Skin of body (tissue), 2 donors: ENCODE data around the gene ATCAY. TPM values are rescaled to one million over a fixed set of nuclear protein-coding genes. Genes with fewer than 3 reads are reported as not detected.
"Not testable (repeated sequence)": the region's sequence is repeated elsewhere in the genome, so short reads cannot be mapped to it uniquely, and the experiment has no call there.

Source experiments
- DNase-seq: peaks from one replicate; lab custom pipeline; 2025; lab: John Stamatoyannopoulos, UW
- total RNA-seq: library from RNA; depleted of rRNA; stranded (reverse); fragments of >200 nt; gene quantifications from one replicate; pipeline ENCODE4 v1.2.3, GENCODE V29; 2014

Gene ATCAY
- total RNA-seq, 1 donor from 2014 or later = 0.20 TPM

DNA sequence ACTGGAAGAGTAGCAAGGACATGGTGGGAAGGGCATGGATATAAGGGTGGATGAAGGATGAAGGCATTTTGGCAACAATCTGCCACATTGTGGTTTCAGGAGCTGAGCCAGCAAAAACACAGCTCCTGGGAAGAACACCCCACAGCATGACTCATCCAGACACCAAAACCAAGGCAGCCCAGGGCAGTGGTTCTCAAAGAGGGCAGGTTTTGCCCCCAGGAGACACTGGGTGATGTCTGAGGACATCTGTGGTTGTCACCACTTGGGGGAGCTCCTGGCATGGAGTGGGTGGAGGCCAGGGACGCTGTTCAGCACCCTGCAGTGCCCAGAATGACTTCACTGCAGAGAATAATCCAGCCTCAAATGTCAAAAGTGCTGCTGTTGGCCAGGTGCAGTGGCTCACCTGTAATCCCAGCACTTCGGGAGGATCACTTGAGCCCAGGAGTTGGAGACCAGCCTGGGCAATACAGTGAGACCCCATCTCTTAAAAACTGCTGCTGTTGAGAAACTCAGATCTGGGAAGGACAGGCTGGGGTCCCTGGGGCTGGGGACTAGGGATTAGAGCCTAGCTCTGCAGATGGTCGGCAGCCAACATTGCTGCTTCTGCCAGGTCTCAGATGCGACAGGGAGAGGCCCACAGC lies 27.8 kb upstream of the ATCAY start:
- no peak for DNase-seq

DNA sequence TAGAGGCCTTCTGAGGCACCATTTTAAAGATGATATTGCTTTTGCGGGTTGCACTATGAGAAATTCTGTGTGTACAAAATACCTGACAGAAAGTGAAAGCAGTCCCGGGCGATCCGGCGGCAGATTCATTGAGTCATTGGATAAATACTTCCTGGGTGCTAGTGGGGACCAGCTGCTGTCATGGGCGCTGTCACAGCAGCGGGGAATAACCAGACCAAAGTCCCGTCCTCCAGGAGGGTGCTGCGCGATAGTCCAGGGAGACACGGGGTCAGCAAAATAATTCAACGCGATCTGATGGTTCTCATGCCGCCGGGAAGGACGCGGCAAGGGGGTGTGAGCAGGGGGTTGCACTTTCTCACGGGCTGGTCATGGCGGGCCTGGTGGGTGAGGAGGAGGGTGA lies 25.2 kb upstream of the ATCAY start:
- DNase-seq = no peak

DNA sequence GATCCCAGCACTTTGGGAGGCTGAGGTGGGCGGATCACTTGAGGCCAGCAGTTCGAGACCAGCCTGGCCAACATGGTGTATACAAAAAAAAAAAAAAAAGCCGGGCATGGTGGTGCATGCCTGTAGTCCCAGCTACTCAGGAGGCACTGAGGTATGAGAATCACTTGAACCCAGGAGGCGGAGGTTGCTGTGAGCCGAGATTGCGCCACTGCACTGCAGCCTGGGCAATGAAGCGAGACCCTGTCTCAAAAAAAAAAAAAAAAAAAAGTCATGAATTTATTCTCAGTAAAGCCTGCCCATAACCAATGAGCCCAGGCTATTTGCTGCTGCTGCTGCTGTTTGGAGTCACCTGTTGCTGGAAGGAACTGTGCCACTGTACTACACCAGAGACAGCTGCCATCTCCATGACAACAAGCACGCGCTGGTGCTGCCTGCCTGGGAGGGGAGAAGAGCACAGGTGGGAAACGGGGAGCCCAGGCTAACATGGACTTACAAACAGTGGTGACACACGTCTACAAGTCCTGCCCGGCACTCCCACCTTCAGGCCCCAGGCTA lies 23.0 kb upstream of the ATCAY start:
- DNase-seq = no peak

DNA sequence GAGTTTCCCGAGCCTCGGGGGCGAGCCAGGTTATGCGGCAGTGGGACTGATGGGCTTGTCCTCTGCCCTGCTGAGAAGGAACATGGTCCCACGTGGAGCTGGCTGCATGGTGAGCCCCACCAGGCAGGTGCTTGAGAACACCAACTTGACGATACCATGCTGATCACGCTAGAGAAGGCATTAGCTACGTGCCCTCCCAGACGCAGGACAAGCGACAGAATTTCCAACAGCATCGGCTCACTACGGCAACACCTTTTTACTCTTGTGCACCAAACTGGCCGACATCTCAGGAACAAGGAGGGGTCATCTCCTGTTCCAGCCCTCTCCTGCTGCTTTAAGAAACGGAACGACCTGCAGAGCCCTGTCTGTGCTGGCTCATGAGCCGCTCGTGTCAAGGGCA lies 20.0 kb upstream of the ATCAY start:
- no peak for DNase-seq

DNA sequence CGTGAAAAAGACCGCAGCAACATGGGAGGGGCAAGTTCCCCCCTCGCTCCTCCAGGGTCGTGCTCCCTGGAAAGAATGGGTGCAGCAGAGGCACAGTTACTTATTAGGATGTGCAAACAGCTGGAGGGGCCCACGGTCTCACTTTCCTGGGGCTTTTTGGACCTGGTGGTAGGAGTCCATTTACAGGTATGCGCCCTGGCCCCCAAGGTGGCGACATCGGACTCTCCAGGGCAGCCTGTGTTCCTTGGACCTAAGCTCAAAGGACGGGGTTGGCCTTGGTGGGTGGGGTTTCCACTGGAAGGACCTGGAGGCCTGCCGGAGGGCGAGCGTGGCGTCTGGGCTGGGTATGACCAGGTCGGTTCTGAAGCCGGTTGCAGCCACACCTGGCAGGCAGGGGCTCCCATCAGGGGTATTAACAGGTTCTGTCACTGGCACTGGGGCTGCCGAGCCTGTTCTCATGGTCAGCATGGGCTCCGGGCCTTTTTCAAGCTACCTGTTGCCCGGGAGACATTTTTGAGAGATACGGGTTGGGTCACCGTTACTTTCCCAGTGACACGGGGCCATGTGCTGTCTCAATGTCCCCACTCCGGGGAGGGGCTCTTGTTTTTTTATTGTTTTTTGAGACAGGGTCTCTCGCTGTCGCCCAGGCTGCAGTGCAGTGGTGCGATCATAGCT lies 17.5 kb upstream of the ATCAY start:
- DNase-seq = no peak

DNA sequence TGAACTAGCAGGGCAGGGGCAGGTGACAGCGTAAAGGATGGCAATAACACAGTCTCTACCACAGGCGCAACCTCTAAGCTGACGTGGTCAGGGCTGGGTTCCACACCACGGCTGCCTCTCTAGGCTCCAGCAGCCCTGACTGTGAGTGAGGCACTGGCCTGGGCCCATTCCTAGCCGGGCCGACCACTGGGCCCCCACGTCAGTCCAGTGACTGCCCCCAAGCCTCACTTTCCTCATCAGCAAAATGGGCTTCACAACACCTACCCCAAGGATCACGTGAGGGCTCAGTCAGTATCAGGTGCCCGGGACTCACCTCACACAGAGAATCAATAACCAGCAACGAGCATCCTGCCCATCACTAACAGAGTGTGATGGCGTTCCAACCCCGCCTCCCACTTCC lies 16.8 kb upstream of the ATCAY start:
- DNase-seq = no peak

DNA sequence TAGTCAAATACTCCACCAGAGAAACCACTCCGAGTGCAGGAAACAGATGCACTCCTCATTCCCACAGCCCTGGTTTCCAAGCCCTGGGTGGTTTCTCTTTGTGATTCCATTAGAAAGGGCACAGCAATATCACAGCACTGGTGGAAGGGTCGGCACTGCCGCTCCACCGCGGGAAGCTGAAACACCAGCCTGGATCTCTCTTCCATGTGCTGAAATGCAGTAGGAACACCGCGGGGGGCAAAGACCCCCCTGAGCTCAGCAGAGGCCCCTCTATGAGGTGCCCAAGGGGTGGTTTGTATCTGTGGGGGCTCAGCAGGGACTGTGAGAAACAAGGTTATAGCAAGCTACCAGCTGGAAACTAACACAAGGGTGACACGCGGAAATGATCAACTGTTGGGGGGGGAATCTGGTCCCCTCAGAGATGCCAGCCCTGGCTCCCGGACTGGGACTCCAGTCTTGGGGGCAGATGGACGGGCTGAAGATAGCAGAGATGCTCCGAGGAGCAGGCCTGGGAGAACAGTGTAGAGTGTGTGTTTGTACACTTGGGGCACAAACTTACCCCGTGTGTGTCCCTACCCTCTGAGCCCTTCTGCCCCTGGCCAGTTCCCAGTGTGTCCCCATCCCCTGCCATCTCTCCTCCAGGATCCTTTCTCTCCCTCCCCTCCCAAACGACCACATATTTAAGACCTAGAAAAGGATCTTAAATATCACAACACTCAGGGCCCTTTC lies 13.4 kb upstream of the ATCAY start:
- no peak for DNase-seq

DNA sequence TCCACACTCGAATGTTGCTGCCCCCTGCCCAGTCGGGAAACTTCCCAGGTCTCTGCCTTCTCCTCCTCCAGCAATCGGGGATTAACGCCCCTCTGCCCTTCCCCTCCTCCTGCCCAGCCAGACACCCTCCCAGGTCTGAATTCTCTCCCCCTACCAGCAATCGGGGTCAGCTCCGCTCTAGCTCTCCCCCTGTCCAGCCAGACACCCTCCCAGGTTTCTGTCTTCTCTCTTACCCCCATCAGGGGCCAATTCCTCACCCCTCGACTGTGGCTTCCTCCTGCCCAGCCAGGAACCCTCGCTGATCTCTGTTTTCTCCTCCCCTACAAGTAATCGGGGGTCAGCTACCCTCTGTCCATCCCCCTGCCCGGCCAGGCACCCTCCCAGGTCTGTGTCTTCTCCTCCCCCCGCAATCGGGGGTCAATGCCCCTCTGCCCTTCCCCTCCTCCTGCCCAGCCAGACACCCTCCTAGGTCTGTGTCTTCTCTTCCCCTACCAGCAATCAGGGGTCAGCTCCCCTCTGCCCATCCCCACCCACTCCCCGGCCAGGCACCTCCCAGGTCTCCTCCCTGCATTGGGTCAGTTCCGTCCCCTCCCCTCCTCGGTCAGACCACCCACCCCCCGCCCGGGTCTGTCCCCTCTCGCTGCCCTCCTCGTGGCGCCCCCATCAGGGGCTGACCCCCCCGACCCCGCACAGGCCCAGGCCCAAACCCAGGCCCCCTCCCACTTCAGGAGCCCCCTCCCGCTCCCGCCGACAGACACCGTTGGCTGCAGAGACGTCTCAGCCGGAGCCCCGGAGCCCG lies 12.3 kb upstream of the ATCAY start:
- no peak for DNase-seq

DNA sequence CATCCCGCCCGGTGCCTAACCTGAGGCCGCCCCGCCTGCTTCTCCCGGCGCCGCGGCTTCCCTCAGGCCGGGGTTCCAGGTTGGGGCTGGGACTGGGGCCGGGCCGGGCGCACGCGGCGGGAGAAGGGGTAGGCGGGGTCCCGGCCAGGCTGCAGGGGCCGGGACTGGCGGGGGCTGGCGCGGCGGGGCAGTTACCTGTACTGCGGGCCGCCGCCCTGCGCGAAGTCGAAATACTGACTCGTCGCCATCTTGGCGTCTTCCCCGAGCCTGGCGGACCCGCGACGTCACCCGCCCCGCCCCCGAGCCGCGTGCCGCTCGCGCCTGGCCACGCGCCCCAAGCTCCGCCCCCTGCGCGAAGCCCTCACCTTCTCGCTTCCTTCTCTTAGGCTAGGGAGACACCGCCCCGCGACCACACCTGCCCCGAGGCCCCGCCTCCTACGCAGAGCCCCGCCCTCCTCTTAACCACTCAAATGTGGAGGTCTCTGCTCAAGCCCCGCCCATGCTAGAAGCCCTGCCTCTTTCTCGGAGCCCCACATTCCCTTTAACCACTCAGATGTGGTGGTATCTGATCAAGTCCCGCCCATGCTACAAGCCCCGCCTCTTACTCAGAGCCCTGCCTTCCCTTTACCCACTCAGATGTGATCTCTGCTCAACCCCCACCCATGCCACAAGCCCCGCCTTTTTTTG lies 11.6 kb upstream of the ATCAY start, which contains the start of gene ZFR2:
Gene ZFR2, minus strand, starts transcription at position 269 of the 687 bp plus-strand sequence. Its CDS starts 21 bp downstream, at position 248.
- DNase-seq = no peak

DNA sequence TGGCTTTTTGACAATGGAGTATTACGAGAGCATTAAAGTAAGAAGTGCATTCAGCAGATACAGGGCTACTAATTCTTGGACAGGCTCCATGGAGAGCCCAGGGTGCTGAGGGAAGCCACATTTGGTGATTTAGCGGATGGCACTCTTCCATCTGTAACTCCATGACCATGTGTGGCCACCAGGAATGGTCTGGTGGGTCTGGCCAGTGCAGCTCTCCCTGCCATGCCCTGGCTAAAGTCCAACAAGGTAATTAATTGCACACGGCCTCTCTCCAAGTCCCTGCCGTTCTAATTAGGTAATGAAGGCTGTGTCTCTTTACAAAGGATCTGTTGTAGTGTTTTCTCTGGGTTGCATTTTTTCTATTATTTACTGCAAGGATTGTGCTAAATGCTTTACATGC lies 7.3 kb upstream of the ATCAY start:
- no peak for DNase-seq

DNA sequence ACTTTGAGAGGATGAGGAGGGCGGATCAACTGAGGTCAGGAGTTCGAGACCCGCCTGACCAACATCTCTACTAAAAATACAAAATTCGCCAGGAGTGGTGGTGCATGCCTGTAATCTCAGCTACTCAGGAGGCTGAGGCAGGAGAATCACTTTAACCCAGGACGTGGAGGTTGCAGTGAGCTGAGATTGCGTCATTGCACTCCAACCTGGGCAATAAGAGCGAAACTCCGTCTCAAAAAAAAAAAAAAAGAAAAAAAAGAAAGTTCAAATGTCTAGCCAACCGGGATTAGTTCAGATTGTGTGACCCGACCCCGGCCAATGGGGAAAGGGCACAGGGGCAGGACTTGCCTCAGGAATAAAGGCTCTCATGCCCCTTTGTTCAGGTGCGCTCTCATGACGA lies 5.8 kb upstream of the ATCAY start:
- not testable (repeated sequence) for DNase-seq

DNA sequence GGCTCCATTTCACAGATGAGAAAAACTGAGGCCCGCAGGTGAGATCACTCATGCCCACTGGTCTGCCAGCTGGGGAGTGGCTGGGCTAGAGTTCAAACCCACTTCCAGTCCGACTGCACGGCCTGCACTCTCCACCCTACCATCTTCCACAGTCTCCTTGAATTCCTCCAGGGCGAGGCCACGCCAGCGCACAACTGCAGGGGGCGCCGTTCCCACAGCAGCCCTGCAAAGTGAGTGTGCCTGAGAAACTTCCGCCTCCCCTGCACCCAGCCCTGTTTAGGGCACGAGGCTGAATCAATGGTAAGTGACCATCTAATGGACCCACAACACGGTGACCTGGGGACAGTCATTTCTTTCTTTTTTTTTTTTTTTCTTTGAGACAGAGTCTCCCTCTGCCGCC lies 829 bp upstream of the ATCAY start:
- DNase-seq = no peak

DNA sequence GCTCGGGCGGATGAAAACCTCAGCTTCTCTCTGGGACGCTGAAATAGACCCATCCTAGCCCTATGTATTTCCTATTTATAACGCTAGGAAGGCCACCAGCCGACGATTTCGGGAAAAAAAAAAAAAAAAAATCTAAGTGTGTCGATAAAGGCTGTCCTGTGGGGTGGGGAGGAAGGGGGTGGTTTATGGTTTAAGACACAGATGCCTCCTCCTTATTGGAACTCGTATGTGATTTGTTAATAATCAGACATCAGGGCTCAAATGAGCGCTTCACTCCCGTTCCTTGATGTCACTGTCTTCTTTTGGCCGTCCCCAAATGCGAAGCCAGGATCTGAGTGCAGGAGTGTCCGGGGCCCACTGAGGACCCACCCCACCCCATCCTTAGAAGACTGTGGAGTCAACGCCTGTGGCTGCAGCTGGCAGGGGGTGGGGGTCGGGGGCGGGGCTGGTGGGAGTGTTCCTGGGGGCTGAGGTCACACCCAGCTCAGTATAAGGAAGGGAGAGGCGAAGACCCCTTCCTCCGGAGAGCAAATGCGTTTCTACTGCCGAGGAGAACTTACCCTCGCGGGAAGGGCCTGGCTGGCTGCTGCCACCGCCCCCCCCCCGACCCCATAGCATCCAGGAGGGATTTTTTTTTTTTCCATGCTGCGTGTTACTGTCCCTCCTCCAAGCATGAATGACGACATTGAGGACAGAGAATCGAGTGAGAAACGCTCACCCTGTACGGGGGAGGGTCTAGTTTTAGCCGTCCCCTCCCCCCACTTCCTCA lies 971 bp downstream of the ATCAY start:
- DNase-seq = no peak

DNA sequence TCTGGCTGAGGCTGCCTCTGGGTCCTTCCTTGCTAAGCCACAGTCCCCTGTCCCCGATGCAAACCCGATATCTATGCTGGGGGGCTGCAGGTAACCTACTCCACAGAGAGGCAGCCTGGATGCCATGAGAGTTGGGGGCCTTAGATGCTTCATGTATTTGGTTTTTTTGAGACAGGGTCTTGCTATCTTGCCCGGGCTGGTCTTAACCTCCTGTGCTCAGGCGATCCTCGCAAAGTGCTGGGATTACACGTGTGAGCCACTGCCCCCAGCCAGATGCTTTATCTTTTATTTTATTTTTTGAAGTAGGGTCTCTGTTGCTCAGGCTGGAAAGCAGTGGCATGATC lies 1.5 kb downstream of the ATCAY start:
- no peak for DNase-seq

DNA sequence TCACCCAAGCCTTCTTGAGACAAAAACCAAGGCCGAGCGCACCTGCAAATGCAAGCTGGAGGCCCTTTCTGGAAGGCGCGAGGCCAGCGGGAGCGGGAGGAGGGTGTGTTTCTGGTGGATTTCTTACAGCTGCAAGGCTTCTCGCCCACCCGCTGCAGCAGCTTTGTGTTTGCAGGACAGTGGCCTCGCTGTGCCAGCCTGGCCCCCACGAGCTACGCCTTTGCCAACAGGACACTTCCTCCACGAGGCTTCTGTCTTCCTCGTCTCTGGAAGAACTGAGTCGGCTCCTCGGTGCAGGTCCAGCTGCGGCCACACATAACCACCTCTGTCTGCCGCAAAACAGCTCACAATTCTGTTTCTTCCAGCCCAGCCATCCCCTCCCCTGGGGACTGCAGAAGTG lies 10.1 kb downstream of the ATCAY start:
- no peak for DNase-seq

DNA sequence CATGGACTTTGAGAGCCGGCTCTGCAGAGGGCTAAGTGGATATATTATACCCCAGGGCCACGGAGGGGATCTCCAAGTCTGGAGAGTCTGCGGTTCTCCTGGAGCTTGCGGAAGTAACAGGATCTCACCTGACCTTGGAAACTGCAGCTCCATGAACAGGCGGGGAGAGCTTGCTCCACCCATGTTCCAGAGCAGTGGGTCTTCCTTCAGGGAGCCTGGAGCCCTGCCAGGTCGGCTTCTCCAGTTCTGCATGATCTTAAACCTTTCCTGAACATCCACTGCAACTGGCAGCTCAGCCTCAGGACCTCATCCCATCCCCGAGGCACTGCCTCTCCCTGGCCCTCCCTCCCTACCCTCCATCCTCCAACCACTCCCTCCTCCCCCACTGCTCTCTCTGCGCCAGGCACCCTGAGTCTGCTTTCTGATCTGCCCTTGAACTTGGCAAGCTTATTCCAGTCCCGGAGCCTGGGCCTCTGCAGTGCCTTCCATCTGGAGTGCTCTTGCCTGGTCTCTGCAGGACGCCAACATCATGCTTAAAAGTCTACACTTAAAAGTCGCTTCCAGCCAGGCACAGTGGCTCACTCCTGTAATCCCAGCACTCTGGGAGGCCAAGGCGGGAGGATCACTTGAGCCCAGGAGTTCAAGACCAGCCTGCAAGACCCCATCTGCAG lies 13.2 kb downstream of the ATCAY start:
- no peak for DNase-seq

DNA sequence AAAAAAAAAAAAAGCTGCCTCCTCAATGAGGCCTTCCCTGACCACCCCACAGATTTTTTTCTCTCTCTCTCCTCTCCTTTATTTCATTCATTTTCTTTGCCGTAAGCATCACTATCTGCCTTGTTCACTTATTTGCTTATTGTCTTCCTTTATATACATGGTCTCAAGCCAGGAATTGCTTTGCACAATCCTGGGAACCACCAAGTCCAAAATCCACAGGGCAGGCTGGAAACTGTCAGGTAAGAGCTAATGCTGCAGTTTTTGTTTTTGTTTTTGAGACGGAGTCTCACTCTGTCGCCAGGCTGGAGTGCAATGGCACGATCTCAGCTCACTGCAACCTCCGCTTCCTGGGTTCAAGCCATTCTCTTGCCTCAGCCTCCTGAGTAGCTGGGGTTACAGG lies 14.5 kb downstream of the ATCAY start:
- not testable (repeated sequence) for DNase-seq

DNA sequence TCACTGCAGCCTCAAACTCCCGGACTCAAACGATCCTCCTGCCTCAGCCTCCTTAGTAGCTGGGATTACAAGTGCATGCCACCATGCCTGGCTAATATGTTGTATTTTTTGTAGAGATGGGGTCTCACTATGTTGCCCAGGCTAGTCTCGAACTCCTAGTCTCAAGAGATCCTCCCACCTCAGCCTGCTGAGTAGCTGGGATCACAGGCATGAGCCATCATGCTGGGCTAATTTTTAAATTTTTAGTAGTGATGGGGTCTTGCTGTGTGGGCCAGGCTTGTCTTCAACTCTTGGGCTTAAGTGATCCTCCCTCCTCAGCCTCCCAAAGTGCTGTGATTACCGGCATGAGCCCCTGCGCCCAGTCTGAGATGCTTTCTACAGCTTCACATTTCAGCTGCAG lies 15.3 kb downstream of the ATCAY start:
- no peak for DNase-seq

DNA sequence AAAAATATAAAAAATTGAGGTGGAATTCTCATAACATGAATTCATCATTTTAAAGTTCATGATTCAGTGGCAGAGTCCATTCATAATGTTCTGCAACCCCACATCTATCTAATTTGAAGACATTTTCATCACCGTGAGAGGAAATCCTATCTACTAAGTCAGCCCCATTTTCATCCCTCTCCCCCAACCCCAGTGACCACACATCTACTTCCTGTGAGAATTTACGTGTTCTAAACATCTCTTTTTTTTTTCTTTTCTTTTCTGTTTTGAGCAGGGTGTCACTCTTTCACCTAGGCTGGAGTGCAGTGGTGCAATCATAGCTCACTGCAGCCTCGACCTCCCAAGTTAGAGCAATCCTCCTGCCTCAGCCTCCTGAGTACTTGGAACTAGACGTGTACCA lies 17.5 kb downstream of the ATCAY start:
- no peak for DNase-seq

DNA sequence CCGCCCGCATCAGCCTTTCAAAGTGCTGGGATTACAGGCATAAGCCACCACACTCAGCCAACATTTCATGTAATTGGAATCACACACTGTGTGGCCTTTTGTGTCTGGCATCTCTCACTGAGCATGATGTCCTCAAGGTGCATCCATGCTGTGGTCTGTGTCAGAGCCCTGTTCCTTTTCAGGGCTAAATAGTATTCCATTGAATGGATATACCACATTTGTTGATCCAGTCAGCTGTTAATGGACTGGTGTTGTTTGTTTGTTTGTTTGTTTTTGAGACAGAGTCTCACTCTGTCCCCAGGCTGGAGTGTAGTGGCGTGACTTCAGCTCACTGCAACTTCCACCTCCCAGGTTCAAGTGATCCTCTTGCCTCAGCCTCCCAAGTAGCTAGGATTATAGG lies 17.9 kb downstream of the ATCAY start:
- DNase-seq = no peak
